H9 (cell line): ENCODE measurements around the gene RASGRP4. TPM values are rescaled to one million over a fixed set of nuclear protein-coding genes. Genes with fewer than 3 reads are reported as not detected.
A peak's percentile ranks its signal among the peaks of the same experiment; 100 is the strongest.

Experiments used
- DNase-seq: peaks from one replicate; pipeline ENCODE4 v3.0.0-alpha.2; 2017
- H2AFZ ChIP-seq: one replicate; pipeline ENCODE4 v1.6.1; 2013; ENCODE audit warnings: mild to moderate bottlenecking, low read length, control low read depth, moderate library complexity
- H2AK5ac ChIP-seq: 2 replicates; pipeline ENCODE4 v1.6.1; 2013; ENCODE audit warnings: low read length, control low read depth, mixed read lengths; ENCODE audit not compliant: insufficient read length
- H2BK120ac ChIP-seq: one replicate; pipeline ENCODE4 v1.6.1; 2013; ENCODE audit warnings: low read depth, mild to moderate bottlenecking, low read length, control low read depth, inconsistent platforms; ENCODE audit not compliant: poor library complexity, severe bottlenecking
- H2BK12ac ChIP-seq: 2 replicates; pipeline ENCODE4 v1.6.1; 2013; ENCODE audit warnings: low read length, control low read depth, mixed read lengths, low read depth; ENCODE audit not compliant: insufficient read length
- H2BK15ac ChIP-seq: 2 replicates; pipeline ENCODE4 v1.6.1; 2013; ENCODE audit warnings: low read depth, low read length, control low read depth
- H2BK20ac ChIP-seq: one replicate; pipeline ENCODE4 v1.6.1; 2013; ENCODE audit warnings: low read depth, mild to moderate bottlenecking, low read length, control low read depth, inconsistent platforms; ENCODE audit not compliant: poor library complexity, severe bottlenecking
- H2BK5ac ChIP-seq: 2 replicates; pipeline ENCODE4 v1.6.1; 2013; ENCODE audit warnings: low read length, control low read depth, mixed read lengths; ENCODE audit not compliant: insufficient read length
- H3K14ac ChIP-seq: 2 replicates; pipeline ENCODE4 v1.6.1; 2013; ENCODE audit warnings: low read length, control low read depth; ENCODE audit not compliant: insufficient read depth
- H3K18ac ChIP-seq: 2 replicates; pipeline ENCODE4 v1.6.1; 2013; ENCODE audit warnings: low read depth, mild to moderate bottlenecking, mixed read lengths, low read length, control low read depth; ENCODE audit not compliant: insufficient read length
- H3K23ac ChIP-seq: 2 replicates; pipeline ENCODE4 v1.6.1; 2013; ENCODE audit warnings: low read length, control low read depth, mixed read lengths, low read depth; ENCODE audit not compliant: insufficient read length
- H3K23me2 ChIP-seq: 2 replicates; pipeline ENCODE4 v1.6.1; 2013; ENCODE audit warnings: low read depth, mild to moderate bottlenecking, mixed read lengths, low read length, control low read depth; ENCODE audit not compliant: insufficient read length, poor library complexity, severe bottlenecking
- H3K27ac ChIP-seq: 2 replicates; pipeline ENCODE4 v1.5.1; 2013; ENCODE audit warnings: low read length, control low read depth, mixed read lengths, low read depth; ENCODE audit not compliant: insufficient read length
- H3K27me3 ChIP-seq: 2 replicates; pipeline ENCODE4 v1.6.1; 2013; ENCODE audit warnings: low read length, control low read depth, inconsistent platforms; ENCODE audit not compliant: insufficient read depth
- H3K4ac ChIP-seq: 2 replicates; pipeline ENCODE4 v1.6.1; 2013; ENCODE audit warnings: low read depth, mild to moderate bottlenecking, control low read depth, inconsistent platforms, low read length, moderate library complexity
- H3K4me1 ChIP-seq: 2 replicates; pipeline ENCODE4 v1.6.1; 2013; ENCODE audit warnings: low read length, control low read depth, inconsistent platforms; ENCODE audit not compliant: insufficient read depth
- H3K4me2 ChIP-seq: 2 replicates; pipeline ENCODE4 v1.6.1; 2013; ENCODE audit warnings: low read length, control low read depth, mixed read lengths; ENCODE audit not compliant: insufficient read length, insufficient read depth
- H3K56ac ChIP-seq: 2 replicates; pipeline ENCODE4 v1.6.1; 2013; ENCODE audit warnings: low read depth, mild to moderate bottlenecking, mixed read lengths, low read length, control low read depth; ENCODE audit not compliant: insufficient read length
- H3K79me1 ChIP-seq: 2 replicates; pipeline ENCODE4 v1.6.1; 2013; ENCODE audit warnings: low read depth, mild to moderate bottlenecking, moderate library complexity, low read length, control low read depth, inconsistent platforms; ENCODE audit not compliant: insufficient read depth, poor library complexity, severe bottlenecking
- H3K79me2 ChIP-seq: 2 replicates; pipeline ENCODE4 v1.6.1; 2013; ENCODE audit warnings: low read length, control low read depth, inconsistent platforms; ENCODE audit not compliant: insufficient read depth
- H3K9ac ChIP-seq: 2 replicates; pipeline ENCODE4 v1.6.1; 2013; ENCODE audit warnings: low read length, control low read depth, mixed read lengths; ENCODE audit not compliant: insufficient read length; ENCODE audit errors: extremely low read depth
- H3K9me3 ChIP-seq: one replicate; pipeline ENCODE4 v1.6.1; 2013; ENCODE audit warnings: low read depth, low read length, inconsistent platforms; ENCODE audit not compliant: control insufficient read depth
- H3T11ph ChIP-seq: one replicate; pipeline ENCODE4 v1.6.1; 2013; ENCODE audit warnings: mild to moderate bottlenecking, low read length, control low read depth, inconsistent platforms
- H4K20me1 ChIP-seq: one replicate; pipeline ENCODE4 v1.6.1; 2013; ENCODE audit not compliant: control insufficient read depth, insufficient read length, insufficient read depth
- H4K5ac ChIP-seq: 2 replicates; pipeline ENCODE4 v1.6.1; 2013; ENCODE audit warnings: low read depth, mild to moderate bottlenecking, mixed read lengths, low read length, control low read depth; ENCODE audit not compliant: insufficient read length
- H4K8ac ChIP-seq: replicated peaks from 2 replicates; pipeline ENCODE4 v1.6.1; 2013; ENCODE audit warnings: low read length, control low read depth, mixed read lengths, low read depth; ENCODE audit not compliant: insufficient read length
- H4K91ac ChIP-seq: 2 replicates; pipeline ENCODE4 v1.6.1; 2013; ENCODE audit warnings: low read depth, mild to moderate bottlenecking, moderate library complexity, mixed read lengths, low read length, control low read depth; ENCODE audit not compliant: insufficient read length
- H3K27ac Mint-ChIP-seq, 3 experiments: 2 replicates in 2 of 3; 3 replicates in 1 of 3; pipeline ENCODE4 v1.8.0; 2020 to 2021; ENCODE audit warnings: mixed read lengths in 3 of 3, mild to moderate bottlenecking in 1 of 3, moderate library complexity in 1 of 3
- H3K27me3 Mint-ChIP-seq: 2 replicates; pipeline ENCODE4 v1.8.0; 2021; ENCODE audit warnings: low read depth, mild to moderate bottlenecking, moderate library complexity, mixed read lengths
- H3K36me3 Mint-ChIP-seq, 3 experiments: 2 replicates in 2 of 3; 3 replicates in 1 of 3; pipeline ENCODE4 v1.8.0; 2020 to 2021; ENCODE audit warnings: low read depth in 3 of 3, mixed read lengths in 3 of 3; ENCODE audit not compliant: insufficient read depth in 1 of 3
- H3K4me1 Mint-ChIP-seq, 2 experiments: 2 replicates each; pipeline ENCODE4 v1.8.0; 2020; ENCODE audit warnings: mixed read lengths in 2 of 2
- H3K4me3 Mint-ChIP-seq, 2 experiments: 2 replicates in 1 of 2; 3 replicates in 1 of 2; pipeline ENCODE4 v1.8.0; 2020 to 2021; ENCODE audit warnings: mild to moderate bottlenecking in 2 of 2, mixed read lengths in 2 of 2, moderate library complexity in 1 of 2
- H3K9me3 Mint-ChIP-seq, 2 experiments: 2 replicates in 1 of 2; 3 replicates in 1 of 2; pipeline ENCODE4 v1.8.0; 2020; ENCODE audit warnings: mild to moderate bottlenecking in 2 of 2, mixed read lengths in 2 of 2, moderate library complexity in 1 of 2
- CTCF ChIP-seq: fragments of 200-600 bp; sonication (generic); conservative IDR thresholded peaks from 3 replicates; pipeline ENCODE4 v1.8.0; 2021; ENCODE audit warnings: antibody characterized with exemption, mild to moderate bottlenecking
- WGBS: extraction: QIAGEN DNeasy Blood & Tissue Kit; methylation state at CpG from one replicate; pipeline ENCODE4 v1.1.7; 2013; ENCODE audit warnings: missing lambda C conversion rate, low lambda C conversion rate, mixed read lengths; ENCODE audit not compliant: insufficient read length; ENCODE audit errors: extremely low coverage; 5-methylcytosine and 5-hydroxymethylcytosine counted together
- total RNA-seq: library from RNA; stranded (reverse); gene quantifications from 2 replicates; pipeline ENCODE4 v1.2.1, GENCODE V29; 2021

Gene RASGRP4
- total RNA-seq, 1 experiment from 2014 or later: 0.28 TPM

DNA sequence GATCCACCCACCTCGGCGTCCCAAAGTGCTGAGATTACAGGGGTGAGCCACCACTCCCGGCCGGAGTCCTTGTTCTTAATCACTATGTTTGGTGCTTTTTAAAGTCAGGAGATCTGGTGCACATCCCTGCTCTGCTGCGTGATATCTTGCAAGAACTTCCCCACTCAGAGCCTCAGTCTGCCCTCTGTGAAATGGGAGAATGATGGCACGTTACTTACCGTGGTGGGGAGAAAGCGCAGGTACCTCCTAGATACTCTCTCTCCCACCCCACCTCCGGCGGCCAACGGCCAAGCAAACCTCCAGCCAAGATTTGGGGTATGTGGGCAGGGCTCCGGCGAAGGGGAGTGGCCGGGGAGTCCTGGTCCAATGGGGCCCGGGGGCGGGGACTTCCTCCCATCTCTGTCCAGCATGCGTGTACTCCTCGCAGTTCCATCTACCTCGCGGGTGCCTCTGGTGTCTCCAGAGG lies 7.3 kb upstream of the RASGRP4 start, which contains the start of gene RYR1:
TSS of gene RYR1 (plus strand) at position 424 of the 466 bp plus-strand sequence. CDS start 139 bp downstream, outside the sequence.
- peaks cover 17 to 22% of the 10 kb centered on the region in 2 experiments for H3K4me1 Mint-ChIP-seq
- no peak within 1 kb of the TSS for H3K56ac ChIP-seq
- TF ChIP-seq CTCF: no peak
- DNase-seq: peak; percentile 97
- no peak within 1 kb of the TSS for H2BK120ac ChIP-seq
- no peaks in the 10 kb centered on the region for H3K27me3 Mint-ChIP-seq
- H2BK5ac ChIP-seq: no peak within 1 kb of the TSS
- H2BK15ac ChIP-seq: no peak within 1 kb of the TSS
- H3K4me2 ChIP-seq: peak within 1 kb of the TSS; percentile 81
- no peaks in the 10 kb centered on the region for H3K27me3 ChIP-seq
- peaks cover 8% of the 10 kb centered on the region for H3K23me2 ChIP-seq
- no peaks in the 10 kb centered on the region for H4K20me1 ChIP-seq
- H2AK5ac ChIP-seq: no peak within 1 kb of the TSS
- H3K9me3 ChIP-seq: no peaks in the 10 kb centered on the region
- peak within 1 kb of the TSS; percentile 28 for H3K18ac ChIP-seq
- H3K23ac ChIP-seq: no peak within 1 kb of the TSS
- H4K8ac ChIP-seq: no peak within 1 kb of the TSS
- H3K4me1 ChIP-seq: no peaks in the 10 kb centered on the region
- no peak within 1 kb of the TSS for H2BK20ac ChIP-seq
- peak within 1 kb of the TSS; percentile 5 to 91 (median 60); a peak in 6 of 7 replicates for H3K27ac Mint-ChIP-seq
- no peak within 1 kb of the TSS for H3K14ac ChIP-seq
- H4K5ac ChIP-seq: no peak within 1 kb of the TSS
- H2BK12ac ChIP-seq: no peak within 1 kb of the TSS
- H3K79me2 ChIP-seq: no peaks in the 10 kb centered on the region
- no CpG with 5 or more reads among the region's 20 CpGs for WGBS
- peak within 1 kb of the TSS; percentile 55 to 84 for H3K4me3 Mint-ChIP-seq
- H4K91ac ChIP-seq: no peak within 1 kb of the TSS
- H3K79me1 ChIP-seq: no peaks in the 10 kb centered on the region
- peaks cover 0 to 8% (median 5%) of the 10 kb centered on the region in 3 experiments; a peak in 3 of 7 replicates for H3K36me3 Mint-ChIP-seq
- no peak within 1 kb of the TSS for H3K27ac ChIP-seq
- H3K9me3 Mint-ChIP-seq: no peaks in the 10 kb centered on the region
- H3K9ac ChIP-seq: peak within 1 kb of the TSS; percentile 20
- no peak within 1 kb of the TSS for H3T11ph ChIP-seq
- H3K4ac ChIP-seq: no peak within 1 kb of the TSS
- no peak within 1 kb of the TSS for H2AFZ ChIP-seq
